22Rv1 (cell line): ENCODE measurements around the gene BAIAP2L1.

Experiments used
- ZFX ChIP-seq: fragments of 450-650 bp; IDR thresholded peaks from 2 replicates; pipeline ENCODE4 v1.6.1; 2017; ENCODE audit warnings: antibody characterized with exemption, borderline replicate concordance
- TF ChIP-seq, protein P1 (sequence below): fragments of 450-650 bp; IDR thresholded peaks from 2 replicates; pipeline ENCODE4 v1.5.1; 2017; ENCODE audit warnings: mild to moderate bottlenecking

DNA sequence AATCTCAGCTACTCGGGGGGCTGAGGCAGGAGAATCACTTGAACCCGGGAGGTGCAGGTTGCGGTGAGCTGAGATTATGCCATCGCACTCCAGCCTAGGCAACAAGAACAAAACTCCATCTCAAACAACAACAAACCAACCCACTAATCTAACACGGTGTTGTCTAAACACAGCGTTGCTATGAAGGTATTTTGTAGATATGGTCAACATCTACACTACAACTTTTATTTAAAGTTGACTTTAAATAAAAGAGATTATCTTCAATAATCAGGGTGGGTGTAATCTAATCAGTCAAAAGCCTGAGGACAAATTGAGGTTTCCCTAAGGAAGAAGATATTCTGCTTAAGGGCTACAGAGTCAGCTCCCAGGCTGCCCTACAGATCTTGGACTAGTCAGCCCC is 24.2 kb downstream of the BAIAP2L1 start:
- TF ChIP-seq, protein P1, sequence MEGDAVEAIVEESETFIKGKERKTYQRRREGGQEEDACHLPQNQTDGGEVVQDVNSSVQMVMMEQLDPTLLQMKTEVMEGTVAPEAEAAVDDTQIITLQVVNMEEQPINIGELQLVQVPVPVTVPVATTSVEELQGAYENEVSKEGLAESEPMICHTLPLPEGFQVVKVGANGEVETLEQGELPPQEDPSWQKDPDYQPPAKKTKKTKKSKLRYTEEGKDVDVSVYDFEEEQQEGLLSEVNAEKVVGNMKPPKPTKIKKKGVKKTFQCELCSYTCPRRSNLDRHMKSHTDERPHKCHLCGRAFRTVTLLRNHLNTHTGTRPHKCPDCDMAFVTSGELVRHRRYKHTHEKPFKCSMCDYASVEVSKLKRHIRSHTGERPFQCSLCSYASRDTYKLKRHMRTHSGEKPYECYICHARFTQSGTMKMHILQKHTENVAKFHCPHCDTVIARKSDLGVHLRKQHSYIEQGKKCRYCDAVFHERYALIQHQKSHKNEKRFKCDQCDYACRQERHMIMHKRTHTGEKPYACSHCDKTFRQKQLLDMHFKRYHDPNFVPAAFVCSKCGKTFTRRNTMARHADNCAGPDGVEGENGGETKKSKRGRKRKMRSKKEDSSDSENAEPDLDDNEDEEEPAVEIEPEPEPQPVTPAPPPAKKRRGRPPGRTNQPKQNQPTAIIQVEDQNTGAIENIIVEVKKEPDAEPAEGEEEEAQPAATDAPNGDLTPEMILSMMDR = no peak
- TF ChIP-seq ZFX = no peak
